ENCODE results near the gene DOK5.

Gene DOK5

GRCh38 chr20:54619682-54620081 lies 144.3 kb downstream of the DOK5 start:
- no peak for FAIRE-seq

GRCh38 chr20:54620611-54621010 lies 145.2 kb downstream of the DOK5 start:
- no peak for FAIRE-seq

DNA sequence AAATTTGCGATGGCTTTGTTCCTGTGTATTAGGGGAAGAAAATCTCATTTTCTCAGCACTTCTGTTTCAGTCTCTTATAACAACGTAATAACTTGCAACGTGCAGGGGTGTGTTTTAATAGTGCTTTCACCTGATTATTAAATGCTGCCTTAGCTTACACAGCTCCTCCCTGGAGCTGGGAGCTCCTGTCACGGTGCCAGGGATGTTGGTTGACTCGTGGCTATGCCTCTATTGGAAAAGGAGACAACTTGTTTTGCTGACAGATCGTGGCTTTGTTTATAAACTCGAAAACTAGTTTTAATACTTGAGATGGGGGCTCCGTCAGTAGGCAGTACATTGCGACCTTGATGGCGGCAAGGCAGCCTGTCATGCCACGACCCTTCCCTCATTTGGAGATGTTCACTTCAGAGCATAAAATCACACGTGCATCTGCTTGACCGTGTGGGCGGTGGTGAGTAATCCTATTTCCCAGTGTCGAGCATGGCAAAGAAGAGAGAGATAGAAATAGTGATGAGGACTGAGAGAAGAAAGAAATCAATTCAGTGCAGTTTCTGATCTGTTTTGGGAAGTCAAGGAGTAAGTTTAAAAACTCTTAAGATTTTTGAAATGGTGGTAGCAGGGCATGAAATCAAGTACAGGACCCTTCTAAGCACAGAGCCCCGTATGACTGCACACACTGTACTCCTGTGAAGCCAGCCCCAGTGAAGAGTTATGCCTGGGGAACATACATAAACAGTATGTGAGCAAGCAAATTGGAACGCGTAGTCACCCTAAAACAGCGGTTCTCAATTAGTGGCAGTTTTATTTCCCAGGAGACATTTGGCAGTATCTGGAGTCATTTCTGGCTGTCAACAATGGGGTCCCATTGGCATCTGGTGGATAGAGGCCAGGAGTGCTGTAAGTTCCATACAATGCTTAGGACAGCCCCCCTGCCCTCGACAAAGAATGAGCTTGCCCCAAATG lies 147.2 kb downstream of the DOK5 start:
- no peak for FAIRE-seq

DNA sequence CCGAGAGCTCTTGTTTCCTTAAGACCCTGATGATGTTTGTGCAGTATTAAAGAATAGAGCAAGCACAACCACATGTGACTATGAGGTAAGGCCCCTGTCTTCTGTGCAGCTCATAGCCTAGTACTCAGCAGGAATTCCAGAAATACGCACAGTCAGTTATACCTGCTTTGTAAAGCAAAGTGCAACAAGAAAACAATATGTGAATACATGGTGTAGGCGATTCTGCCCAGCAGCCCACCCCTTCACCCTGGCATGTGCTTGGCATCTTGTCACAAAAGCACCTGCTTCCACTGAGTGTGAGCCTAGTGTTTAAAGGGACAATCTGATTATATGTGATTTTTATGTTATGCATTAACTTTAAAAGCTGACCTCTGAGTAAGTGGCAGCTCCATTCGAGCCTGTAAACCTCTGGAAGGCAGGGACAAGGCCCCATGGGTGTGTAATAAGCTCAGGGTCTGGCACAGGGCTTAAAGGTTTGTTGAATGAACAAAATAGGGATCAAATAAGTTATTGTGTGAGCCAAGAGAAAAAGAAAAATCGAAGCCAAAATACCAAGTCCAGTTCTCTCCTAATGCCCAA lies 148.7 kb downstream of the DOK5 start:
- FAIRE-seq = no peak

GRCh38 chr20:54624706-54625390 lies 149.5 kb downstream of the DOK5 start:
- no peak for FAIRE-seq

GRCh38 chr20:54625497-54625896 lies 150.1 kb downstream of the DOK5 start:
- FAIRE-seq = no peak

GRCh38 chr20:54626126-54626525 lies 150.7 kb downstream of the DOK5 start:
- no peak for FAIRE-seq

- FAIRE-seq = no peak
These were observed 154.2 kb downstream of the DOK5 start for GRCh38 chr20:54629632-54630031.

DNA sequence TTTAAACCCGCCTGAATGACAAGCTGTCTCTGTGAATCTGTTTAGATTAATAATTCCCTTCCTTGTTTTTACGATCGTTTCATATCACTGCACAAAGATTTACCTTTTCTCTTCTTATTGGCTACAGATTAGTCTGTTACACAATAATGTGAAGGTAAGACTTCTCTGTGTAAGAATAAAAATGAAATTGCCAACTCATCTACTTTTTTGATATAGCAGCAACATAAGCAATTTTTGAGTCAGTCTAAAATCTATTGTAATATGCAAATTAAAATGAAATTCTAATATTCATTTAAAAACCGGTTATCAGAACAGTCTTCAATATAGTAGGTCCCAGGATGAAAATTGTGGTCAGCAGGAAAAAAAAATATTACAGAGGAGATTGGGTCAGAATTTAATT lies 155.2 kb downstream of the DOK5 start:
- no peak for FAIRE-seq

DNA sequence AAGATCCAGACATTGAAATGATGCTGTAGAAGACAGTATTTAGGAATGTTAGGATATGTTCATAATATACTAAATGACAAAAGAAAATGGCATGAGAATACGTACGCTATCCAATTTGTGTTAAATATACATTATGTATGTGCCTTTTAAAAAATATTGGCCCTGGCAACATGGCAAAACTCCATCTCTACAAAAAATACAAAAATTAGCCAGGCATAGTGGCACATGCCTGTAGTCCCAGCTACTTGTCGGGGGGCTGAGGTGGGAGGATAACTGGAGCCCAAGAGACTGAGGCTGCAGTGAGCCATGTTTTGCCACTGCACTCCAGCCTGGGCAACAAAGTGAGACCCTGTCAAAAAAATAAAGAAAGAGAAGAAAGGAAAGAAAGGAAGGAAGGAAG lies 155.7 kb downstream of the DOK5 start:
- FAIRE-seq = no peak

DNA sequence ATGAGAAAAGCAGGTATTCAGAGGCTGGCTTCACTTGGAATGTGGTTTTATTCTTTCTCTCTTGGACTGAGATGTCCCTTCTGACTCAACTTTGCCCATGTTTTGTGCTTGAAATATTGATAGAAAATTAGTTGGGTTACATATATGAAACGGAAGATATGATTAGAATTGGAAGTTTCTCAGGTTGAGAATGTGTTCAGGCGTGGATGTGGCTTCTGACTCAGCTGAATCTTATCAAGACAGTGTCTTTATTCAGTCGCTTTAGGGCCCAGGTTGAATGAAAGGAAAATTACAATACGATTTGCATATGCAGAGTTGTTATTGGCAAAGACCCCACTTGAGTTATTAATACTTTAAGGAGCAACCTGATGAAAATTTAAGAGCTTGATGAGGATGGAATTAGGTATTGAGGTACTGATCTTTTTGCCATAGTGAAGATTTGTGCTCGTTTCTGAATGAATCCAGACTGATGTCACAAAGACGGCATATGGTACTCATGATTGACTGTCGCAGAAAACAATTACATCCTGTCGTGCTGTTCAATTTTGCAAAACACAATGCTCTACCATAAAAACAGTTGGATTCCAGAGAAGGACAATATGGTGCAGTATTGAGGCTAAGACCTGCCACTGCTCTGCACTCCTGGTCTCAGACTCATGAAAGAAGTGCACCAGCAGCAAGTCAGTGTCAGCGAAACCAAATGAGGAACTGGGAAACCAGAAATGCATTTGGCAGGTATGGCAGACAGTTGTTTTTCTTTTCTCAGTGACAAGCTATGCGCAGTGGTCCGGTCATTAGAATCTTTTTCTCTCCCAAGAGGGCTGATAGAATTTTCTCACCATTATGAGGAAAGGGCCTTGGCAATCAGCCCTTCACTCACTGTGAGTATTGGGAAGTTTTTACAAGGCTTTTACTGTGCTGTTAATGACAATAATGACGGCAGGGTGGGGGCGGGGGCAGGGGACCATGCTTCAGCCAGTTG lies 158.3 kb downstream of the DOK5 start:
- no peak for FAIRE-seq

DNA sequence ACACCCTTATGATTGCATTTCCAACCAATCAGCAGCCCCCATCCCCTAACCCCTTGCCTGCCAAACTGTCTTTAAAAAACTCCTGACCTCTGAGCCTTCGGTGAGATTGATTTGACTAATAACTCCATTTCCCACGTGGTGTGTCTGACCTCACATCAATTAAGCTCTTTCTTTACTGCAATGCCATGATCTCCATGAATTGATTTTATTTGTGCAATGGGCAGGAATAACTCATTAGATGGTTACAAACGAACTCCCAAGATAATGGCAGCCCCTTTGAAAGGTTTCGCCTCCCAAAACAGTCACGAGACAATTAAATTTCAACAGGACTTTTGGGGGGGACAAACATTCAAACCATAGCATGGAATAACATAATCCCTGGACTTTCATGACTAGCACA lies 161.2 kb downstream of the DOK5 start:
- no peak for FAIRE-seq

GRCh38 chr20:54639941-54640340 lies 164.5 kb downstream of the DOK5 start:
- no peak for FAIRE-seq

- FAIRE-seq = no peak
These were observed 165.4 kb downstream of the DOK5 start for GRCh38 chr20:54640800-54641199.

DNA sequence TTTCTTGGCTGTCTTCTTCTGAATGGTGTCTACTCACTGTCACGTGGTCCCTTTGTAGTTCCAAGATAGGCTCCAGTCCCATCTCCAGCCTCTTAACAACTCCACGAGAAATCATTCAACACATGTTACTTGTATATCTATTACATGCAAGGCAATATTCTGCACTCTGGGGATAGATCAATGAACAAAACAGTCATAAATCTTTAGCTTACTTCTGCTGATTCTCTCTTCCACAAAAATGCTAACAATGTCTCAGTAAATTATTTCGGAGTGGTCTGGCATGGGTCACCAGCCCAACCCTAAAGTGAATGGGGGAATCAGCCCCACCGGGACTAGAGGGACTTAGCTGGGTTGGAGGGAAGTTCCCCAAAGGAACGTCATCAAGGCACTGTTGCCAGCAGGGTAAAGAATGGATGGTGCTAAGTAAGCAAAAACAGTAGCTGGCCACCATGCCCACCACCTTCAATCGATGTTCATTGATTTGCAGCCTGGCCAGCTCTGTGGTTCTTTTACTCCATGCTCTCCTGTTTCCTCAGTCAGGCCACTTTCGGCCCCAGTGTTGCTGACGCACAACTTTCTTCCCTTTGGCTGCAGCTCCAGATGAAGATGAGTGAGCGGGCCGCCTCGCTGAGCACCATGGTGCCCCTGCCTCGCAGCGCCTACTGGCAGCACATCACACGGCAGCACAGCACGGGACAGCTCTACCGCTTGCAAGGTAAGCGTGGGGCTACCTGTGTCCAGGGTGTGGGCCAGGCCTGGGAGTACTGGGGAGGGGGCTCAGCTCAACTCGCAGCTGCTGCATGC lies 167.7 kb downstream of the DOK5 start:
- FAIRE-seq = no peak

DNA sequence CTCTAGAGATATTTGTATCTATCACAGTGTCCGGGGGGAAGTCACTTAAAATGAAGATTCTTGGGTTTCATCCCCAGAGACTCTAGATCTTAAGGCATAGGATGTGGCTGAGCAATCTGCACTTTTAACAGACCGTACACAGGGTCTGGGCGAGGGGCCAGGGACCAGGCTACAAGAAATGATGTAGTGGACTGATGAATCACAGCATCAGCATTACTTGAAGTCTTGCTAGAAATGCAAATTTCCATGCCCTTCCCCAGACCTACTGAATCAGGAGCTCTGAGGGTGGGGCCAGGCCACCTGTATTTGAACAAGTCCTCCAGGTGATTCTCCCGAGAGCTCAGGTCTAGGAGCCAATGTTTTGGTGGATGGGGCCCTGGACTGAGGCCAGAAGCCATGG lies 168.4 kb downstream of the DOK5 start:
- no peak for FAIRE-seq

GRCh38 chr20:54645445-54646155 lies 170.2 kb downstream of the DOK5 start:
- no peak for FAIRE-seq

DNA sequence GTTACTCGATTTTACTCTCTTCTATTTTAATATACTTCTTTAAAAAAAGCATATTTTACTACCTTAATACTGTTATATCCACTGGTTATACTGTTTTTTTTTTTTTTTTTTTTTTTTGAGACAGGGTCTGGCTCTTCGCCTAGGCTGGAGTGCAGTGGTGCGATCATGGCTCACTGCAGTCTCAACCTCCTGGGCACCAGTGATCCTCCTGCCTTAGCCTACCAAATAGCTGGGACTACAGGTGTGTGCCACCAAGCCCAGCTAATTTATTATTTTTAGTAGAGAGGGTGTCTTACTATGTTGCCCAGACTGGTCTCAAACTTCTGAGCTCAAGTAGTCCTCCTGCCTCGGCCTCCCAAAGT lies 170.7 kb downstream of the DOK5 start:
- FAIRE-seq = no peak

DNA sequence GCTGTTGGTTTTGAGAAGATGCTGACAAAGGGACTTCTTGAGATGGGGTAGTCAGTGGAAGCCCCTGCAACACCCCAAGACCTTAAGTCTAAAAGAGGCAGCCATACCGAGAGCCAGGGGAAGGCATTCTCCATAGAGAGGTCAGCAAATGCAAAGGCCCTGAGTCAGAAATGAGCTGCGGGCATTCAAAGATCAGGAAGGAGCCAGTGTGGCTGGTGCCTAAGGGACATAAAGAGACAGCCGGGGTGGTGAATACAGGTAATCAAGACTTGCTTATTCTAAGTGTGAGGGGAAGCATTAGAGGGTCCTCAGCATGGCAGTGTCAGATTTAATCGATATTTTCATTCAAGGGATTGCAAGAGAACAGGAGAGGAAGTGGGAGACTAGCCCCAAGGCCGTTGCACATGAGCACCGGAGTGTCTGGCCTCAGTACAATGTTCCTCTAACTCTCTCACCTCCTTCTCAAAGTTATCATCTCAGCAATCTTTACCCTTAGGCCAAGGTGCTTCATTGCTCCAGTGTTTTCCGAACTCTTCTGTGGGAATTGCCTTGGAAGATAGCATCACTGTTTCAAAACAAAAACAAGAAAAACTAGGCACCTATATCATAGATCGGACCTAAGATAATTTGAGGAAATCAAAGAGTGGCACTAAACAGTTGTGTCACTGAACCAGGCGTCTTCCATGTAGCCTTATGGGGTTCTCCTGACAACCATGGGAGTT lies 173.2 kb downstream of the DOK5 start:
- no peak for FAIRE-seq

DNA sequence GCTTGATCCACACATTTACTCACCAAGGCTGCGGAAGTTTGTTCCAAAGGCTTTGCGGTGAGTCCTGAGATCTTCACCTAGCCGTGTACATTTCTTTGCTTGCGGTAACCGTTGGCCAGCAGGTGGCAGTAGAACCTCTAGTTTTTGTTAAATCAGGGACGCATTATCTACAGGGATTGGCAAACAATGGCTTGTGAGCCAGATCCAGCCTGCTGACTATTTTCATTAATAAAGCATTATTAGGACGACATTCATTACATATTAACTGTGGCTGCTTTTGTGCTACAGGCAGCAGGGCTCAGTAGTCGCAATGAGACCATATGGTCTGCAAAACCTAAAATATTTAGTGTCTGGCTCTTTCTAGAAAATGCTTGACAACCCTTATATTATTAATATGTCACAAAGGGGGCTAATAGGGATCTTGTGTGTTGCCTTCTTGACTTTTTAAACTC lies 174.1 kb downstream of the DOK5 start:
- FAIRE-seq = peak; percentile 89

Data from islet of Langerhans (tissue), 1 donor.